Mesothelial cell of epicardium (in vitro differentiated cells): ENCODE data around the gene PKD1L1. TPM values are rescaled to one million over a fixed set of nuclear protein-coding genes. Genes with fewer than 3 reads are reported as not detected.

Source experiments
- DNase-seq, 2 experiments: peaks; one replicate each; pipeline ENCODE4 v3.0.0; 2021; ENCODE audit warnings: low spot score in 2 of 2; ENCODE audit not compliant: unreplicated experiment in 2 of 2
- H3K27ac Mint-ChIP-seq: 2 replicates; pipeline ENCODE4 v1.8.0; 2021; ENCODE audit warnings: mixed read lengths
- H3K27me3 Mint-ChIP-seq: 2 replicates; pipeline ENCODE4 v1.8.0; 2021; ENCODE audit warnings: low read depth, mixed read lengths
- H3K36me3 Mint-ChIP-seq: 2 replicates; pipeline ENCODE4 v1.8.0; 2021; ENCODE audit warnings: mixed read lengths
- H3K4me1 Mint-ChIP-seq: 2 replicates; pipeline ENCODE4 v1.8.0; 2021; ENCODE audit warnings: mixed read lengths
- H3K4me3 Mint-ChIP-seq: 2 replicates; pipeline ENCODE4 v1.8.0; 2021; ENCODE audit warnings: mild to moderate bottlenecking, moderate library complexity, mixed read lengths
- H3K9me3 Mint-ChIP-seq: 2 replicates; pipeline ENCODE4 v1.8.0; 2021; ENCODE audit warnings: mixed read lengths
- CTCF ChIP-seq: fragments of 200-600 bp; sonication (generic); IDR thresholded peaks from one replicate; pipeline ENCODE4 v1.5.0; 2021; ENCODE audit warnings: antibody characterized with exemption; ENCODE audit not compliant: unreplicated experiment
- total RNA-seq: library from RNA; stranded (reverse); gene quantifications from 3 replicates; pipeline ENCODE4 v1.2.1, GENCODE V29; 2021

Gene PKD1L1
- total RNA-seq, 1 donor from 2014 or later = 0.36 TPM

DNA sequence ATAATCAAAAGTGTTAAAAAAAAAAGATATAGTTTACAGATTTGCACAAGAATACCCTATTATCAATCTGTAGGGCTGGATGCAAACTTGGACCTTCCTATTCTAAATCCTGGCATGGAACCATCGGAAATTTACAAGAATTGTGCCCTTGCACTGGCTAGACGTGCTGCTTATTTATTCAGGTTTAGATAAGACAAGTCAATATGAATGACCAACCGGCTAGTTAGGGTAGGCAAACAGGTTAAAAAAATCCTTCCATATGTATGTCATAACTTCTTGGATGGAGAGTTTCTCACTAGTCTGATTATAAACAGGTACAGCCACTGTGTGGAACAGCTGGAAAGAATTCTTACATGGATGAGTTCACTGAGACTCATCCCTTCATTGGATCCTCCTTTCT, 41.4 kb downstream of the PKD1L1 start:
- H3K4me3 Mint-ChIP-seq = no peak overlapping the region
- no peak for DNase-seq
- no peaks in the 10 kb centered on the region for H3K9me3 Mint-ChIP-seq
- H3K4me1 Mint-ChIP-seq = no peaks in the 10 kb centered on the region
- no peak for TF ChIP-seq CTCF
- peaks cover 1% of the 10 kb centered on the region for H3K27me3 Mint-ChIP-seq
- H3K36me3 Mint-ChIP-seq = no peaks in the 10 kb centered on the region
- no peak overlapping the region for H3K27ac Mint-ChIP-seq

DNA sequence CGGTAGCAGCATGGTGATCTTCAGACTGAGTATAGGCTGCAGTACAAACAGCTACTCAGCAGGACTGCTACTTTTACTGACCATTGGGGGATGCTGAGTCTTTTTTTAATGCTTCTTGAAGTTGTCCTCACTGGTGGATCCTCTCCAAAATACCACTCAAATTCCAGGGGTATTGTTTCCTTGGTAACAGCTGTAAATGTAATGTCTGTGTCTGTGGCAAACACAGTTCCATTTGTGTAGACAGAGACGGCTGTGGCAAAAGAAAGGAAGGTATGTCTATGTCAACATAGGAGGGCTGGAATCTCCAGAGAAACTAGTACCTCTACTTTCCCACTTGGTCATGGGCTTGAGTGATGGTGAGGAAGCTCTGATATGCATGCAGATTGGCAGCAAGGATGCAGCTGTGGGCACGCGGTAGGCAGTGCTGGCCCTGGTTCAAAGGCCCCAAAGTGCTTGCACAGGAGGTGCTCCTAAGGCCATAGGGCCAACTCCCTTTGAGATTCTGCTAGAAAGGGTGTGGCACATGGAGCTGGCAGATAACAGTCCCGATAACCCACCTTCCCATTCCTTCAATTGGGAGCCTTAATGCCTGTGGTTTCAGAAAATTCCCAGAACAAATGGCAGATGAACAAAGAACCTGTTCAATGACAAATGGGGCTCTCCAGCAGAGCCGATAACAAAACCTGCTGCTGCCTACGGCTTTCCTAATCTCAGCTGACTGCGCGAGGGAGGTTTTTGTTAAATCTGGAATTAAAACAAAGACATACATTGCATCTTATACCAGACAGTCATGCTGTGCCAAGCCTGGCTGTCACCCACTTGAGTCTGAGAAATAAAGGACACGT, 43.0 kb downstream of the PKD1L1 start:
- no peaks in the 10 kb centered on the region for H3K36me3 Mint-ChIP-seq
- no peaks in the 10 kb centered on the region for H3K9me3 Mint-ChIP-seq
- no peak for TF ChIP-seq CTCF
- H3K27me3 Mint-ChIP-seq = peaks cover 1% of the 10 kb centered on the region
- H3K4me1 Mint-ChIP-seq = no peaks in the 10 kb centered on the region
- DNase-seq = no peak
- no peak overlapping the region for H3K27ac Mint-ChIP-seq
- no peak overlapping the region for H3K4me3 Mint-ChIP-seq

DNA sequence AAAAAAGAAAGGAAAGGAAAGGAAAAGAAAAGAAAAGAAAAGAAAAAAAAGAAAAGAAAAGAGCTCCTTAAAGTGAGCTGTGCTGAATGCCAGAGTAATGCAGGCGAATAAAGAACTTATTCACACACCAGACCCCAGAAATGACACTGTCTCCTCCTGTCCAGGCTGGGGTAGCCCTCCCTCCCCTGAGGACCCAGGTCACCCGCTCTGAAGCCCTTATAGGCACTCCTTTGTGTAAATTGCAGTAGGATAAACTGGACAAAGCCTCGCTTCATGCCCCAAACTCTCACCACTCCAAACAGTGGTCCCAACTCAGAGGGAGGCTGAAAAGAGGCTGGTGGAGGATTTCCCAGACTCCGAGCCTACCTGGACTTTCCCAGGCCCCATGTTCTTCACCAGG, 46.3 kb downstream of the PKD1L1 start:
- Mint-ChIP-seq H3K9me3 (no peaks in the 10 kb centered on the region), H3K4me3 (no peak overlapping the region), H3K27ac (no peak overlapping the region), H3K36me3 (no peaks in the 10 kb centered on the region), H3K4me1 (no peaks in the 10 kb centered on the region), H3K27me3 (peaks cover 5% of the 10 kb centered on the region)
- DNase-seq = no peak
- TF ChIP-seq CTCF = no peak

DNA sequence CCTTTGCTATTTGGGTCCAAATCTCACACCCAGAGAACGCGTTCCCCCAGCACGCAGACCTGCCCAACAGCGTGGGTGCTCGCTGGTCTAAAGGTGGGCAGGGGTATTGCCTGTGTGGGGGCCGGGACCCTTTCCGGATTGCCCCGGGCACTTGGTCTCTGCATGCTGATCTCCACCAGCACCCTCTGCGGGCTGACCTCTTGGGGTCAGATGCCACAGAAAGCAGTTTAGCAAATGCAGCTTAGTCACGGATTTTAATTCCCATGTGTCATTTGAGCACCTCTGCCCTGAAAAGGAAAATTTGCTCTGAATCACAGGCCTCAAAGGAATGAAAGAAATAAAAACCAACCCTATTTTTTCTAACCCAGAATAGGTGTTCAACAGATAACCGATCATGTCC, 46.7 kb downstream of the PKD1L1 start:
- no peak for DNase-seq
- no peaks in the 10 kb centered on the region for H3K4me1 Mint-ChIP-seq
- no peaks in the 10 kb centered on the region for H3K9me3 Mint-ChIP-seq

GRCh38 chr7:47897831-47898230, 50.4 kb downstream of the PKD1L1 start:
- Mint-ChIP-seq H3K36me3 (no peaks in the 10 kb centered on the region), H3K4me3 (no peak overlapping the region), H3K4me1 (no peaks in the 10 kb centered on the region), H3K9me3 (no peaks in the 10 kb centered on the region), H3K27me3 (peaks cover 10% of the 10 kb centered on the region), H3K27ac (no peak overlapping the region)
- no peak for TF ChIP-seq CTCF
- no peak for DNase-seq

More for the DNA sequence above, 46.7 kb downstream of the PKD1L1 start:
- Mint-ChIP-seq H3K36me3 (no peaks in the 10 kb centered on the region), H3K4me3 (no peak overlapping the region), H3K27ac (no peak overlapping the region), H3K27me3 (peaks cover 9% of the 10 kb centered on the region)
- TF ChIP-seq CTCF = no peak
